Occipital lobe (tissue), 2 donors: ENCODE data around the gene RBFOX1. TPM values are rescaled to one million over a fixed set of nuclear protein-coding genes. Genes with fewer than 3 reads are reported as not detected.
"Not testable (repeated sequence)": the region's sequence is repeated elsewhere in the genome, so short reads cannot be mapped to it uniquely, and the experiment has no call there.

ENCODE experiments used
- DNase-seq: peaks from one replicate; lab custom pipeline; 2025; lab: John Stamatoyannopoulos, UW
- total RNA-seq: library from RNA; depleted of rRNA; stranded (reverse); fragments of >200 nt; gene quantifications from one replicate; pipeline ENCODE4 v1.2.3, GENCODE V29; 2014

RBFOX1 gene
- total RNA-seq, 1 donor from 2014 or later: 78.0 TPM

DNA sequence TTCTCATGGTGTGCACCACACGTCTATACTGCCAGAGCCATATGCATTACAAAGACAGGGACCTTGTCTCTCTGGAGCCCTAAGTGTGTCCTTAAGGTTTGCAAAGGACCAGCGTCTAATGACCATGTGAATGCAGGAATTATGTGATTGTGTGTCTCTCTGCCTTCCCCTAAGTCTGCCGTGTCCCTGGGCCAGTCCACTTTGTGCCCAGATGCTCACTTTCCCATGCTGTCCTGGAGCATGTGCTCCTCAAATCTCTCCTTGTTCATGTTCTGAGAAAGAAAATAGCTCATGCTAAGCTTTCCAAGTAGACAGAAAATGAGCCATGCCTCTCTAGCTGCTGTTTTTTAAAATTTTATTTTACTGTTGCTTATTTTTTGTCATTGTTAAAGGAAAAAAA lies 125.5 kb downstream of the RBFOX1 start:
- DNase-seq: no peak

DNA sequence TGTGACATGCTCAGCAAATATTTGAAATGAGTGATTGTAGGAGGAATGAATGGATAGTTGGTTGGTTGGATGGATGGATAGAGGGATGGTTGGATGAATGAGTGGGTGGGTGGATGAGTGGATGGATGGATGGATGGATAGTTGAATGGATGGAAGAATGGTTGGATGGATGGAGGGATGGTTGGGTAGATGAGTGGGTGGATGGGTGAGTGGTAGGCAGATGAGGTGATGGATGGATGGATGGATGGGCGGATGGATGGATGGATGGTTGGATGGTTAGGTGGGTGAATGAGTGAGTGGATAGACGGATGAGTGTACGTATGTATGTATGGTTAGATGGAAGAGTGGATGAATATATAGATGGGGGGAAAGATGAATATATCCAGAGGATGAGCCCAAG lies 137.7 kb downstream of the RBFOX1 start:
- DNase-seq: no peak

DNA sequence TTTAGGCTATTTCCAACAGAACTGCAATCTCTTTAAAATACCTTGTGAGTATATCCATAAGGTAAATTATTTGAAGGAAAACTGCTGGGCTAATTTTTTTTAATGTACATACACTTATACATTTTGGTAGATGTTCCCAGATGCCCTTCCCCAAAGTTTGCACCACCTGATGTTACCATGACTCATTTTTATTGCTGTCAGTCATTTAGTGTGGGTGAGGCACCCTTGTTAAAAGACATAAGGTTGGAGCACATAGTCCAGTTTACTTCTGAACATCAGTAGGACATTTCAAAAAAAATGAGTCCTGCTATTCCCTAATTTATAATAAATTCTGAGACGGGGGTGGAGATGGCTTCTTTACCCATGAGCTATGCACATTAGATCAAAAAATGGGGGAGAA lies 138.6 kb downstream of the RBFOX1 start:
- no peak for DNase-seq

DNA sequence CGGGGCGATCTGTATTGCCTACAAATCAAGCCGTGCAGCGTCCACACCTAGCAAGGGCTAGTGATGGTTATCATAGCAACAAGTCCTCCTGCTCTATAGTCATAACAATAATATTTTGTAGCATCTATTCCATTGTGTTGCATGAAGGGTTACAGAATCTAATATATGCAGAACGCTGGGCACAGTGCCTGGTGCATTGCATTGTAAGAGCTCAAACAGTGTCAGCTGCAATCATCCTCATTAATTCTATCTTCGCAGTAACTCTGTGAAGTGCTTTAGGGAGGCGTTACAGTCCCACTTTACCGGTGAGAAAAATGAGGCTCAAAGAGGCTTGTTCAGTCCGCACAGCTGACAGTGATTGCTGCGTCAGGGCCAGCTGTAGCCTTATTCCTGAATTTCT lies 149.4 kb downstream of the RBFOX1 start:
- no peak for DNase-seq

DNA sequence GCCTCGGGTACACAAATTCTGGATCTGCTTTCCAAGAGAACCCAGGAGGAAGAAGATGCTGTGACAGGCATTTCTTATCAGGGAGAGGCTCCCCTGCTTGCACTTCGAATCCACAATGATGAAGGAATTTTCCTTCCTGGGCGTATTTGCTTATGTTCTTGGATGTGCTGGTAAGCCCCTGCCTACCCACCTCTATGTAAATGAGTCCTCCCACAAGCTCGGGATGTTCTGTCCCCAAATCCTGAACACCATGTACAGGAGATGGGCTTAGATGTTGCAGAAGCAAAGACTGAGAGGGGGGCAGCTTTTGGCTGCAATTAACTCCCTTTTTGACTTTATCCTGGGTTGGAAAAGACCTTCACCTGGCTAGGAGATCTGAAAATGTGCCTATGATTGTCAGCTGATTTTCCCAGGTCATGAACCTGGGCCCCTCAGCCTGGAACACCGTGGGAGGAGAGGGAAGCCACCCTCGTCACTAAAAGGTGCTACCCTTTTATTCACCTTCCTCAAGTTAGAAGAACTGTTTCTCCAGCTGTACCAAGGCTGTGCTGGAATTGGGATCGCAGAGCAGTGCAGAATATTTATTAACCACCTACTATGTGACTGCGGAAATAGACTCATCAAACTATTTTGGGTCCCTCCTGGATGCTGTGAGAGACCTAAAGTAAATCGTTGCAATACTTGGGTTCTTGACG lies 150.1 kb downstream of the RBFOX1 start:
- peak; percentile 12 for DNase-seq

DNA sequence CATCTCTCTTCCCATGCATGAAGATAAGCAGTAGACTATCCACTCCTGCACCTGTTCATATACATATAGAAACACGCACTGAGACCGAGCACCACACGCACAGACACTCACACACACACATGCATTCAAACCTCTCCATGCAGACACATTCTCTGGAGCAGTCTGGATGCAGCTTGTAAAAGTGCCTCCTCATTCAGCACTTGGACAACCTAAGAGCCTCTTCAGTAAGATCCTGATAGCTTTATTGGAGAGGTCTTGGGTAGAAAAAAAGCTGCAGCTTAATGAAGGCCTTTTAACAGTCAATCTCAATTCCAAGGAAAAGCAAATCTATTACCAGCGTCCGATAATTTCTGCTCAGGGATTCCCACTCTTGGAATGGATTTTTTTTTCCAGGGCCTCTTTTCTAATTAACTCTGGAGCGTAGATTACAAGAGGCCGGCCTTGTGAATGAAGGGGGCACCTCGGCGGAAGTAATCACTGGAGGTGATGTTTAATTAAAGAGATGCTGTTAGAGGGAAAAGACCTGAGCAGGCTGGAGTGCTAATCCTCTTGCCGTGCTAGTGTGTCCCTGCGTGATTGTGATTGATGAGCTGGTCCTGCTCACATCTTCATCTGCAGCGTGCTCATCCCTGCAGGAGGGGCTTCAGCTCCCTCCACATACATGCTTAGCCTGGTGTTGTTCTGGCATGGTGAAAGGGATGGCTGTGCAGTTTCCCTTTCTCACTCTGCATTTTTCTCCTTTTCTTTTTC lies 155.1 kb downstream of the RBFOX1 start:
- no peak for DNase-seq

DNA sequence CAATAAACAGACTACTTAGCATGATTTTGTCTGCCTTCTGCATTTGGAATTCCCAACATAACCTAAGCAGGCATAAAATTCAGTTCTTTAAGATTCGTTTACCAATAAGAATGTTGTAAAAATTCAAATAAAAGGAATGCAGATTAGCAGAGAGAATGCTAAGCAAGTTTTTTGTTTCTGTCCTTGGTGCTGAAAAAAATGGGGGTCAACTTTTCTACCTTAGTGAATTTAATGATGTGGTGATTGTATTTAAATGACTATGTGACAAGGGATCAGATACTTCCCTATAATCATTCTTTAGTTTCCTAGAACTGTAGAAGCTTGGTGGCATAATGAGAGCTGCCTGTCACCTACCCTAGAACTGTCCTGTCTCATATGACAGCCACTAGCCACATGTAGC lies 159.5 kb downstream of the RBFOX1 start:
- DNase-seq: no peak

DNA sequence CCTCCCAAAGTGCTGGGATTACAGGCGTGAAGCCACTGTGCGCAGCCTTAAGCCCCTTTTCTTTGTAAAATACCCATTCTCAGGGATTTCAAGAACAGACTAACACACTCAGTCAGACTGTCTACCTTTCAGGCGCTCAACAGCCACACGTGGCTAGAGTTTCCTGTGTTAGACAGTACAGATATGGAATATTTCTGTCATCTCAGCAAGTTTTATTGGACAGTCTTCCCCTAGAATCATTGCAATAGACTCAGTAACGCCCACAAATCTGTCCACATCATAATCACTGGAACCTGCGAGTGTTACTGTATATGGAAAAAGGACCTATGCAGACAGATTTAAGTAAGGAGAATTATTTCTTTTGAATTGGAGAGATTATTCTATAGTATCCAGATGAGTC lies 160.5 kb downstream of the RBFOX1 start:
- no peak for DNase-seq

DNA sequence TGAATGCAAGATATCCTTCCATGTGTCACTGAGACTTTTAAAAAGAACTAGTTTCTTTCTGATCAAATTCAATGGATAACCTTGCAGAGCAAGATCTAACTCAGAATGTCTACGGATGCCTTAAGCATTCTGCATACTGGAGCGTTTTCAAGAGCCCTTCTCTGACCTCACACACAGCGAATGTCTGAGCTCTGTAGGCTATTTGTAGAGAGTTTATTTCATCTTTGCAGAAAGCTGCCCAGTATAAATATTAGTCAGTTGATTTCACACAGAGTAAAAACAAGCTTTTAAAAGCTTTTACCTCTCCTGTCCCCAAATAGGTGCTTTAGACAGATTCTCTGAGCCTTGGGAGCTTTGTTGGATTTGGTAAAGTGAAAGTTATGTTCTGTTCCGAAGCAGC lies 165.0 kb downstream of the RBFOX1 start:
- DNase-seq: no peak

DNA sequence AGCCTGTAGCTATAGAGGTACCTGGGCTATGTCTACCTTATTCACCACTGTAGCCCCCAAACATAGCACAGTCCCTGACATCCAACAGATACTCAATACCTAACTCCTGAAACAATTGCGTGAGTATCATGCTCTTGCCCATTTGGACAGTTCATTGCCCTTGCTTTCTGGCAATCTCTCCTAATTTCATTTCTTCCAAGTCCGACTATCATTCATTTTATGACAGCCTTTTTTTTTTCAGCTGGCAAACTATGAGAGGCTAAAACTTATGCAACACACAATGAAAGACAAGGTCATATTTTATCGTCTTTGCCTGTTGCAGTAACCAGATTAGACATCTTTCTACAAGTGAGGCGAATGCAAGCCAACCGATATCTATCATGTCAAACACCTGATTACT lies 169.2 kb downstream of the RBFOX1 start:
- DNase-seq: no peak

DNA sequence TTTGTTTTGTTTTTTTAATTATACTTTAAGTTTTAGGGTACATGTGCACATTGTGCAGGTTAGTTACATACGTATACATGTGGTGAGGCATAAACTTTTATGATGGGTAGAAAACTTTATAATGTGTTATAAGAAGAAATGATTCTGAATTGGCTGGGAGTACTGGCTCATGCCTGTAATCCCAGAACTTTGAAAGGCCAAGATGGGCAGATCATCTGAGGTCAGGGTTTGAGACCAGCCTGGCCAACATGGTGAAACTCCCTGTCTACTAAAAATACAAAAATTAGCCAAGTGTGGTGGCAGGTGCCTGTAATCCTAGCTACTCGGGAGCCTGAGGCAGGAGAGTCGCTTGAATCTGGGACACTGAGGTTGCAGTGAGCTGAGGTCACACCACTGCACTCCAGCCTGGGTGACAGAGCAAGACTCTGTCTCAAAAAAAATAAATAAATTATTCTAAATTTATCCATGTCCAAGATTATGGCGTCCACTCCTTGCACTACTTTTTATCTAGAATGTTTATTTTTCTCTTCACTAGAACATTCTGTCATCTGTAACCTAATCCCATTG lies 170.0 kb downstream of the RBFOX1 start:
- DNase-seq: not testable (repeated sequence)

DNA sequence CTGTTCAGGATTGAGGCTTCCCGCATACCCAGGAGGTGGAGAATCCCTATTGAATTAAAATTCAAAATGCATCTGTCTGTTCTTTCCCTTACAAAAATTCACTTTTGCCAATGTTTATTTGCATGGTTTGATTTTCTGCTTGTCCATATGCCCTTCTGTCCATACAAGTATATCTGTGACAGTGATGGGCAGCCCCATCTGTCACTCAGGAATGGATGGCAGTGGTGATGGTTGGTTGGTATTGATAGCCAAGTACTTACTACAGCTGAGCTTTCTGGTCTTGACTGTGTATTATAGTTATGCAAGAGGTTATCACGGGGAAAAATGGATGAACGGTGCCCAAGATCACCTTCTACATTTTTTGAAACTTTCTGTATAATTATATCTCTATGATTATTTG lies 171.0 kb downstream of the RBFOX1 start:
- no peak for DNase-seq

DNA sequence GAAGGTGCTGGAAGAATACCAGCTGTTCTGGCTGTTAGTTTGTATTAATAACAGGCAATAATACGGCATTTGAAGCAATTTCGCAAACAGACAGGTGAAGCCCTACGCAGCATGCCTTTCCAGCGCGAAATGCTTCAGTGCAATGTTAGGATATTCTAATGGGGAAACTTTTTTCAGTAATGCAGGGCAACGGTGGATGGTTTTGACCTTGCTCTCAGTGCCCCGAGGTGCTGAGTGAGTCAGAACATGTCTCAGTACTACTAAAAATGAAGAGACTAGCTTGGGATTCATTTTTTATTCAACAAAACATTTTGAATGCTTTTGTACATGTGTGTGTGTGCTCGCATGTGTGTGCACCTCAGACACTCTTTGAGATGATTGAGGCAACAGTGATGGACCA lies 172.2 kb downstream of the RBFOX1 start:
- no peak for DNase-seq

DNA sequence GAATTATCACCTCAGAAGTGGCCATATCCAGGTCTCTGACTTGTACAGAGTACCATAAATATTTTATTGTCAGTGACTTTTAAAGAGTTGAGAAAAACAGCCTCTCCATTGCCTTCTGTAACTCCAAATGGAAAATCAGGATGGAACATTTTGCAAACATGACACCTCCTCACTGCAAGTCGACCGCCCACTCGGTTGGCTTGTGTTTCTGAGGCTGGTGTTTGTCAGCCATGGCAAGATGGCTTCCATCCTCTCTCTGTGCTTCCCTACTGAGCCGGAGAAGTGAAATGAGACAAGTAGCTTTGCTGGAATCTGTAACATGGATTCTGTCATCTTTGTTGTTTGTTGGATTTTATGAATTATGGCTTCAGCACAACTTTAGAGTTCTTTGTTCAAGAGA lies 172.8 kb downstream of the RBFOX1 start:
- peak; percentile 47 for DNase-seq

DNA sequence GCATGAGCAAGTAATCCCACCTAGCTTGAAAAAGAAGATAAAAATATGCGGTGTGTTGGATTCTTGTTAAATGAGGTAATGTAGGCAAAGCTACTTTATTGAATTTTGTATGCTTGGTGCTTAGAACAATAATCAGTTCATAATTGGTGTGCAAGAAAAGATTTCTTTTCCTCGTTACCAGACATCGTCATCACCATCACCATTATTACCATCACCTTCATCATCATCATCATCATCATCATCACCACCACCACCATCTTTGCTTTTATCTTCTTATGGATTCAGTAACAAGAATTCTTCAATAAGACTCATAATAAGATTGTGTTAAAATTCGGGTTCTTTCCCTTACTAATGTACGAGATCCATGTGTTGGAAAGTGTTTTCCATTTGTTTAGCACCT lies 173.7 kb downstream of the RBFOX1 start:
- no peak for DNase-seq

DNA sequence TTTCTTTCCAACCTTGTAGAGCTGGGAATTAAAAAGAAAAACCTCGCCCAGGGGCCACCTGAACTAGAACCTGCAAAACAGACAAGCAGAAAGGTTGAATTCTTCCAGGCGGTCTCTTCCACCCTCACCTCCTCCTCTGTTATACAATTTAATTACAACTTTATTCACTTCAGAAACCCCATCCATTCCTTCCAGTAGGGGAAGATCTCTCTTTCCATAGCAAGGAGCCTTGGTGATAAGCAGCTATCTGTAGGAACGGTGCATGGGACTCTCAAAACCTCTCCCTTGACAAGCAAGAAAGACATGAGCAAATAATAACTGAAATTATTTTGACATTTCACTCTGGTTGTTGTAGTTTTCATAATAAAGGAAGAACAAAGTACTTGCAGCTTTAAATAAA lies 176.0 kb downstream of the RBFOX1 start:
- no peak for DNase-seq

DNA sequence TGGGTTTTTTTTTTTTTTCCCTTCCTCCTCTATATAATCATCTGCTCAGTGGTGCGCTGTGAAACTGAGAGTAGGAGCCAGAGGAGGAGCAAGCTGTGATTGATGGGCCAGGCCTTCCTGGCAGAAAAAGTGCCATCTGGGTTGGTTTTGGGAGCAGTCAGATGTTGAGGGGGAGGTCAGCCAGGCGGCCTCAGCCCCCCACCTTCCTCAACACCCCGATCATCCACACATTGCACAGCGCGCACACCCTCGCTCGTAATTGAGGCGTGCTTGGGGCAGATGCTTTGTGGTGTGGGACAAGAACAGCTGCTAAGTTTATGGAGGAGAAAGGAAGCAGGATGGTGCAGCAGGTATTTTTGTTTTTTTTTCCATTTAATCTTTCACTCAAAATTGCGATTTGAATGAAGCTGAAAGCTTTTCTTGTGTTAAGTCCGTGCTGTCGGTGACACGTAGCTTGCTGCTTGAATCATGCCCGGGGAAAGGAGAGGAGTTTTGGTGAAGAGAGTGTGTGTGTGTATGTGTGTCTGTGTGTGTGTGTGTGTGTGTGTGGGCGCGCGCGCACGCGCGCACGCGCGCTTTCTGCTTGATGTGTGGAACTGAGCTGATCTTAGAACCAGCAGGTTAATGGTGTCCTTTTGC lies 177.4 kb downstream of the RBFOX1 start:
- peak; percentile 56 for DNase-seq

DNA sequence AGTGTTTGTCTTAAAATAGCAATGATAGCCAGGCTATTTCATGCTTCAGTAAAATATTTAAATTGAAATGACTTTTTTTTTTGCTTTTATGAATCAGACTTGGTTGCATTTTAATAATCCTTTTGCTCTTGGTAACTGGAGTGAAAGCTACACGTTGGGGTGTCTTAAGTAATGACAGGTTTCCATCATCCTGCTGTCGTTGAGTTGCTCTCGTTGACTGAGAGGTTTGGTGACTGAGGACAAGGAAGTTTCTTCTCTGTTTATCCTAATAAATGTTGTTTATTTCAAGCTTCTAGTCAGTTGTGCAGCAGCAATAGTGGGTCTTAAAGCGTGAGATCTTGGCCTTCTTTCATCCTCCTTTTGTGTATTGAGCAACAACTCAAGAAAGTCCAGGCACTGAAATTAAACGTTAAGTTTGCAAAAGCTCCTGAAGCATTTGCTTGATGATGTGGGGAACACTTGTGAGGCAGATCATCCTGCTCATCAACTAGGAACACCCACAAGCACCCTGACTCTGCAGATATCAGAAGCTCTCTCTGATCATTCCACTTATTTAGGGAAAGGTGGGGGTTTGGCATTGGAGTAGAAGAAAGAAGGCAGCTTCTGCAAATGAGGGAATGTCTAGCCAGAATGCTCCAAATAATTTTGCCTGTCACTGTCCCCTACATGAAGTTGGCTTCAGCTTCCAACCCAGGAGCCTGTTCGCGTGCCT lies 179.1 kb downstream of the RBFOX1 start:
- no peak for DNase-seq

DNA sequence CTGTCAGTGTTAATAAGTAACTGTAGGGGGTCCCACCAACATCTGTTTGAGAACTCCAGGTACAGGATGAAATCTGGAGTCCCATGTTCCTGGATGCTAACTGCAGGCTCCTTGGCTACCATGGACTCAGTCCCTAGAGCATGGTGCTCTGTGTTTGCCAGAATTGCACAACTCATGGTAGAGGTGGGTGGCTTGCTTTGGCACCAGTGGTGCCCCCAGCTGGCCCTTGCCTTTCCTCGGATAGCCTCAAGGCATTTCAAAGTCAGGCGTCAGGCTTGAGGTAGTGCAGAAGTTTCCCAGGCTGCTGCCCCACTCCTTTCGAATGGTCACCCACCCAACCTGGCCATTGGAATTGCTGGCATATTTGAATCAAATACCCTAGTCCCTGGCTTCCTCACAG lies 179.9 kb downstream of the RBFOX1 start:
- no peak for DNase-seq

DNA sequence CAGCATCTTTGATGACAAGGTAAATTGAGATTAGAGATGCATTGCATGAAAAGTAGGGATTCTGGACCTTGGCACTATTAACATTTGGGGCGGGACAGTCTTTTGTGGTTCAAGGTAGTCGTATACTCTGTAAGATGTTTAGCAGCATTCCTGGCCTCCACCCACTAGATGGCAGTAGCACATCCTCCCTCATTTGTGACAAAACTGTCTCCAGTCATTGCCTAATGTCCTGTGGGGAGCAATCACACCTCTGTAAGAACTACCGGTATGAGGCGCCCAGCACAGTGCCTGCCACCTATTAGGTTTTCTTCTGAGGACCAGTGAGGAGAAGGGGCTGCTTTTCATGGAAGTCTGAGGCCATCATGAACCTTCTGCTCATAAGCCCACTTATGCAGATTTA lies 180.8 kb downstream of the RBFOX1 start:
- DNase-seq: no peak

DNA sequence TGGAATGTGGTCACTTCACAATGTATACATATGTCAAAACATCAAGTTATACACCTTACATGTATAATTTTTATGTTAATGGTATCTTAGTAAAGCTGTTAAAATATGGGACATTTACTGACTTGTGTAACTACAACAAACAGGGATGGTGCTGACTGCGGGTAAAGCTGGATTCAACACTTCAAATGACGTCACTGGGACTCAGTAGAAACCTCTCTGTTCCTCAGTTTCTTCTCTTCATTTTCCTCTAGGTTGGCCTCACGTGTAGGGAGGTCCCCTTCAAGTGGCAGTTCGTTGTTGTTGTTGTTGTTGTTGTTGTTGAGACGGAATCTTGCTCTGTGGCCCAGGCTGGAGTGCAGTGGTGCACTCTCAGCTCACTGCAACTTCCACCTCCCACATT lies 182.9 kb downstream of the RBFOX1 start:
- DNase-seq: no peak

DNA sequence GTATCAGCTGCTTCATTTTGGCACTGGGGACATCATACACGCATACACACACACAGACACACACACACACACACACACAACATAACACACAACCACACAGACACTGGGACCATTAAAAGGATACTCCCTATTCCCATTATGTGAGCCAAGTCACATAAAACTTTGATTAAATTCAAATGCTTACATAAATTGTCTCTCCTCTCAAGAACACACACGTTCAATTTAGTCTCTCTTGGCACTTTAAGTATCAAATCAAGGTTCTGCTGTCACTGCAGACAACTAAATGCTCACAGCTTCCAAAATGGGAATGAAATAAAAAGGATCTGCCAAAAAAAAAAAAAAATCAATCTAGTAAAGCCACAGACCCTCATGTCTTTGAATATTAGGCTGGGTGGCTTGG lies 184.9 kb downstream of the RBFOX1 start:
- DNase-seq: no peak
